ENCODE measurements around the gene DCC.

Gene DCC

GRCh38 chr18:53261241-53261640 lies 921.2 kb downstream of the DCC start:
- no peak for DNase-seq

GRCh38 chr18:53266850-53267249 lies 926.9 kb downstream of the DCC start:
- DNase-seq: no peak

- no peak for DNase-seq
Measured at GRCh38 chr18:53268455-53268854, 928.5 kb downstream of the DCC start.

GRCh38 chr18:53281406-53281805 lies 941.4 kb downstream of the DCC start:
- DNase-seq: no peak

- no peak for DNase-seq
Measured at GRCh38 chr18:53283708-53284107, 943.7 kb downstream of the DCC start.

- DNase-seq: no peak
Measured at GRCh38 chr18:53305461-53305860, 965.5 kb downstream of the DCC start.

- no peak for DNase-seq
Measured at GRCh38 chr18:53319628-53320027, 979.6 kb downstream of the DCC start.

GRCh38 chr18:53322163-53322562 lies 982.2 kb downstream of the DCC start:
- no peak for DNase-seq

- no peak for DNase-seq
Measured at GRCh38 chr18:53324353-53324752, 984.4 kb downstream of the DCC start.

- no peak for DNase-seq
Measured at GRCh38 chr18:53360501-53361443, 1020.8 kb downstream of the DCC start.

- DNase-seq: no peak
Measured at GRCh38 chr18:53375621-53376020, 1035.6 kb downstream of the DCC start.

- no peak for DNase-seq
Measured at GRCh38 chr18:53380063-53380639, 1040.2 kb downstream of the DCC start.

- no peak for DNase-seq
Measured at GRCh38 chr18:53382870-53383269, 1042.9 kb downstream of the DCC start.

GRCh38 chr18:53385889-53386288 lies 1045.9 kb downstream of the DCC start:
- no peak for DNase-seq

- no peak for DNase-seq
Measured at GRCh38 chr18:53387581-53387980, 1047.6 kb downstream of the DCC start.

- no peak for DNase-seq
Measured at GRCh38 chr18:53402670-53403069, 1062.7 kb downstream of the DCC start.

GRCh38 chr18:53408271-53408670 lies 1068.3 kb downstream of the DCC start:
- DNase-seq: no peak

GRCh38 chr18:53411511-53411910 lies 1071.5 kb downstream of the DCC start:
- no peak for DNase-seq

- no peak for DNase-seq
Measured at GRCh38 chr18:53417003-53417402, 1077.0 kb downstream of the DCC start.

- DNase-seq: no peak
Measured at GRCh38 chr18:53421869-53422268, 1081.9 kb downstream of the DCC start.

- no peak for DNase-seq
Measured at GRCh38 chr18:53422896-53423295, 1082.9 kb downstream of the DCC start.

- no peak for DNase-seq
Measured at GRCh38 chr18:53426666-53427184, 1086.7 kb downstream of the DCC start.

GRCh38 chr18:53441761-53442414 lies 1101.9 kb downstream of the DCC start:
- no peak for DNase-seq

- DNase-seq: no peak
Measured at GRCh38 chr18:53442415-53442783, 1102.4 kb downstream of the DCC start.

Data from stimulated activated CD4-positive, alpha-beta T cell treated with anti-CD3 and anti-CD28 coated beads, Interleukin-15, amount 100 ng/mL, for 24 hours (primary cell).